ENCODE results near the gene RPL36A. TPM values are rescaled to one million over a fixed set of nuclear protein-coding genes. Genes with fewer than 3 reads are reported as not detected.

RPL36A gene
- total RNA-seq, 4 donors from 2014 or later, result 280 to 704 (median 376) TPM

DNA sequence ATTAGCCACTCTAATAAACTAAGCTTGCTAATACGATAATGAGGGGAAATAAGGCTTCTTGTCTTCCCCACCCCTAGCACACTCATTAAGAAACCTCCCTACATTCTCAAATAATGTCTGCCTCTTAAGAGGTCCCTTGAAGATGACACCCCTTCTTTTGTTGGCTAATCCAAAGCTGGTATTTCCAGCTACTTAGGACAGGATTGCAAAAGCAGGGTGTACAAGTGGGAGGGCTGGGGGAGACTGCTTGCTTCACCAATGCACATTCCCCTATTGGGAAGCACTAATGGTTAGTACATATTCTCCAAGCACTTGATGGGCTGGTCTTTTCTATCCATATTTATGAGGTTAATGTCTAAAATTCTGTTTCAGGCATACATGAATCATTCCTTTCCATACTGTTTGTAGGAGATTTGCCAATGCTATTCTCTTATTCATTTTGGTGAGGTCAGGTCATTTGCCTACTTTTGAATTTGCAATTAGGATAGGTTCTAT, 25.5 kb upstream of the RPL36A start:
- intact Hi-C loops (cut with DNase I), result no loop called here

DNA sequence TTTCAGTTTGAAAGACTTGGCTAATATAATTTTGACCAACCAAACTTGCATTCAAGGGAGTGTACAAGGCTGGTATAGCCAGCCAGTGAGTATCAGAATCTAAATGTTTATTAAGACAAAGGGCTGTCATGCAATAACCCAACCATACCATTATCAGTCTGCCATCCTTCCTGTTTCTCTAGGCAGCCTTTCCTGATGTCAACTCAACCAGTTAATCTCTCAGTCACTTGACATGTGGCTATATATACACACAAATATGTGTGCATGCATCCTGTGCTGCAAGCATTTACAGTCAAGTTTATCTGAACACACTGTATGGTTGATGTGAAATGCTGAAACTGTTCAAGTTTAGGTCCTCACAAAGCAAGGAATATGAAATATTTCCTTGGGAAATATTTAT, 22.0 kb upstream of the RPL36A start:
- DNase-seq (ENCODE audit: extremely low spot score), result no peak
- TF ChIP-seq POLR2AphosphoS5 (IDR thresholded peaks at IDR 0.05), result no peak
- TF ChIP-seq POLR2A (IDR thresholded peaks at IDR 0.05; ENCODE audit: low read depth), result no peak
- TF ChIP-seq, protein P1, sequence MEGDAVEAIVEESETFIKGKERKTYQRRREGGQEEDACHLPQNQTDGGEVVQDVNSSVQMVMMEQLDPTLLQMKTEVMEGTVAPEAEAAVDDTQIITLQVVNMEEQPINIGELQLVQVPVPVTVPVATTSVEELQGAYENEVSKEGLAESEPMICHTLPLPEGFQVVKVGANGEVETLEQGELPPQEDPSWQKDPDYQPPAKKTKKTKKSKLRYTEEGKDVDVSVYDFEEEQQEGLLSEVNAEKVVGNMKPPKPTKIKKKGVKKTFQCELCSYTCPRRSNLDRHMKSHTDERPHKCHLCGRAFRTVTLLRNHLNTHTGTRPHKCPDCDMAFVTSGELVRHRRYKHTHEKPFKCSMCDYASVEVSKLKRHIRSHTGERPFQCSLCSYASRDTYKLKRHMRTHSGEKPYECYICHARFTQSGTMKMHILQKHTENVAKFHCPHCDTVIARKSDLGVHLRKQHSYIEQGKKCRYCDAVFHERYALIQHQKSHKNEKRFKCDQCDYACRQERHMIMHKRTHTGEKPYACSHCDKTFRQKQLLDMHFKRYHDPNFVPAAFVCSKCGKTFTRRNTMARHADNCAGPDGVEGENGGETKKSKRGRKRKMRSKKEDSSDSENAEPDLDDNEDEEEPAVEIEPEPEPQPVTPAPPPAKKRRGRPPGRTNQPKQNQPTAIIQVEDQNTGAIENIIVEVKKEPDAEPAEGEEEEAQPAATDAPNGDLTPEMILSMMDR (IDR thresholded peaks at IDR 0.05), result no peak
- Histone ChIP-seq H3K27ac (replicated peaks in 1 of 4) (no peak overlapping the region), H3K36me3 (no peaks in the 10 kb centered on the region), H3K27me3 (no peaks in the 10 kb centered on the region), H3K4me1 (no peaks in the 10 kb centered on the region), H3K9me3 (no peaks in the 10 kb centered on the region), H3K4me3 (no peak overlapping the region)
- intact Hi-C loops (cut with DNase I), result no loop called here

More for the DNA sequence above, 25.5 kb upstream of the RPL36A start:
- Histone ChIP-seq H3K36me3 (no peaks in the 10 kb centered on the region), H3K4me1 (no peaks in the 10 kb centered on the region), H3K4me3 (no peak overlapping the region), H3K27ac (replicated peaks in 1 of 4) (no peak overlapping the region), H3K9me3 (no peaks in the 10 kb centered on the region), H3K27me3 (no peaks in the 10 kb centered on the region)
- no peak for DNase-seq (ENCODE audit: extremely low spot score)
- WGBS, result 71% methylated on average over 1 of the region's 1 CpG
- TF ChIP-seq POLR2A (IDR thresholded peaks at IDR 0.05; ENCODE audit: low read depth), result no peak
- no peak for TF ChIP-seq EP300 (IDR thresholded peaks at IDR 0.05)
- no peak for TF ChIP-seq POLR2AphosphoS5 (IDR thresholded peaks at IDR 0.05)
- TF ChIP-seq, protein P1 (IDR thresholded peaks at IDR 0.05), result no peak

DNA sequence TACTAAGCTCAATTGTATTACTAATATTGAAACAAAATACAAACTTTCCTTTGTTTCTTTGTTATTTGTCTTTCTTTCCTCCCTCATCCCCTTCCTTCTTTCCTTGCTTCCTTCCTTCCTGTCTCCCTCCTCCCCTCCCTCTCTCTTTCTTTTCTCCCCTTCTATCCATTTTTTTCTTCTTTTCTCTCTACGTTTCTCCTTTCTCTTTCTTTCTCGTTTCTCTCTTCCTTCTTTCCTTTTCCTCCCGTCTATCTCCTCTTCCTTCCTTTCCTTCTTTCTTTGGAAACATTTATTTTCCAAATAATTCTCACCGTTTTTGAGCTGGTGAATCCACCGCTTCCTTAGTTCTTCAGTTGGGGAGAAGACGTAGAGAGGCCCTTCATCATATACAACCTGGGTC, 21.1 kb upstream of the RPL36A start:
- no peak for TF ChIP-seq EP300 (IDR thresholded peaks at IDR 0.05)
- TF ChIP-seq, protein P1 (IDR thresholded peaks at IDR 0.05), result no peak
- TF ChIP-seq POLR2A (IDR thresholded peaks at IDR 0.05; ENCODE audit: low read depth), result no peak
- no peak for TF ChIP-seq POLR2AphosphoS5 (IDR thresholded peaks at IDR 0.05)
- H3K4me1 ChIP-seq, result no peaks in the 10 kb centered on the region
- DNase-seq (ENCODE audit: extremely low spot score), result no peak
- WGBS, result 70% methylated on average over 6 of the region's 6 CpGs
- intact Hi-C loops (cut with DNase I), result no loop called here
- H3K27me3 ChIP-seq, result no peaks in the 10 kb centered on the region
- no peaks in the 10 kb centered on the region for H3K36me3 ChIP-seq
- H3K27ac ChIP-seq (replicated peaks in 1 of 4), result no peak overlapping the region
- no peak overlapping the region for H3K4me3 ChIP-seq
- H3K9me3 ChIP-seq, result no peaks in the 10 kb centered on the region

DNA sequence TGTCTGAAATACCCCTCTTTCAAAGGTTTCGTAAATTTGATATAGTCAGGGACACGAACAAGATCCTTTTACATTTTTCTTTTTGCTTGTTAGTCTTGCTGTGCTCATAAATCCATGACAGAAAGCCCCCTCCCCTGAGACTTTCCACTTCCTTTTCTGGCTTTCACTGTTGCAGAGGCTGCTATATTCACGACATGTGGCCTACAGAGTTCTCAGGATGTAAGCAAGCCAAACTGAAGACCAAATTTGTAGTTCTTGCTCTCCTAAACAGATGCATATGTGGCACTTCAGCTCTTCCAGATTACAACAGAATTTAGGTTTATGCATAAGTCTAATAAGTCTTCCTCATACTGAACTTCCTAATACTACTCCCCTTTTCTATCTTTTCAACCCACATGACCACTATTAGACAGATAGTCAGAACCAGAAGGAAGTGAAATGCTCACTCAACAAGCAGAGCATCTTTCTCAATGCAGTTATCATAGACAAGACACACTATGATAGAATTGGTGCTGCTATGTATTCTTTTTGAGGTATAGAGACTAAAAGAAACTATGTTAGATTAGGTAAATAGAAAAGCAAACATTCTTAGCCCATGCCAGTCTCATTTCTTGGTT, 19.8 kb upstream of the RPL36A start:
- H3K27me3 ChIP-seq, result no peaks in the 10 kb centered on the region
- no peak overlapping the region for H3K4me3 ChIP-seq
- no peaks in the 10 kb centered on the region for H3K36me3 ChIP-seq
- TF ChIP-seq, protein P1 (IDR thresholded peaks at IDR 0.05), result no peak
- TF ChIP-seq POLR2A (IDR thresholded peaks at IDR 0.05; ENCODE audit: low read depth), result no peak
- TF ChIP-seq EP300 (IDR thresholded peaks at IDR 0.05), result no peak
- no peak for TF ChIP-seq POLR2AphosphoS5 (IDR thresholded peaks at IDR 0.05)
- 55% methylated on average over 3 of the region's 3 CpGs for WGBS
- no peaks in the 10 kb centered on the region for H3K9me3 ChIP-seq
- DNase-seq (ENCODE audit: extremely low spot score), result no peak
- H3K27ac ChIP-seq (replicated peaks in 1 of 4), result no peak overlapping the region
- intact Hi-C loops (cut with DNase I), result no loop called here
- no peaks in the 10 kb centered on the region for H3K4me1 ChIP-seq

DNA sequence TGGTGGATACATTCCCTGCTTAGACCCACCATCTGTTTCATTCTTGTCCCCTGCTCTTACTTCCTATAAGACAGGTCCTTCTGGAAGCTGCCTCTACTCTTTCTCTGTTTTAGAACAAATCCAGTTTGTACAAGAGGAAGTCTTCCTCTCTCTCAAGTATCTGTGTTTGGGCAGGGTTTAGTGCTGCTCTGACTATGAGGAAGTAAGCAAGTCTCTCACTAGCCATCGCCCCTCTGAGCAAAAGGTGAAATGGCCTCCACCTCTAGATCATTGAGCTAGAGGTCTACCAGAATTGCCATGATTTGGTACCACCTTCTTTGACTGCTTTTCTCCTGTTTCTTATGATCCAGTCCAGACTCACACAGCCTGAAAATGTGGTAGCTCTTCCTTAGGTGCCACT, 13.3 kb upstream of the RPL36A start:
- Histone ChIP-seq H3K4me1 (no peaks in the 10 kb centered on the region), H3K27me3 (no peaks in the 10 kb centered on the region), H3K36me3 (no peaks in the 10 kb centered on the region), H3K9me3 (no peaks in the 10 kb centered on the region), H3K27ac (replicated peaks in 1 of 4) (no peak overlapping the region), H3K4me3 (no peak overlapping the region)
- TF ChIP-seq EP300 (IDR thresholded peaks at IDR 0.05) (no peak), POLR2AphosphoS5 (IDR thresholded peaks at IDR 0.05) (no peak), POLR2A (IDR thresholded peaks at IDR 0.05; ENCODE audit: low read depth) (no peak)
- TF ChIP-seq, protein P1 (IDR thresholded peaks at IDR 0.05), result no peak
- WGBS, result 77% methylated on average over 1 of the region's 1 CpG
- intact Hi-C loops (cut with DNase I), result no loop called here
- DNase-seq (ENCODE audit: extremely low spot score), result no peak

All from esophagus muscularis mucosa (tissue), 4 donors.